Parathyroid adenoma (tissue), 2 donors: ENCODE results near the gene POLR2I.

Source experiments
- H2AFZ ChIP-seq: fragments of 300-600 bp; sonication (generic); one replicate; pipeline ENCODE4 v1.7.0; 2017; ENCODE audit warnings: antibody characterized with exemption, mild to moderate bottlenecking
- H3K27ac ChIP-seq: fragments of 300-600 bp; sonication (generic); one replicate; pipeline ENCODE4 v1.7.0; 2017
- H3K27me3 ChIP-seq: fragments of 300-600 bp; sonication (generic); one replicate; pipeline ENCODE4 v1.7.0; 2017; ENCODE audit warnings: low read length; ENCODE audit not compliant: control insufficient read depth, insufficient read depth
- H3K36me3 ChIP-seq: fragments of 300-600 bp; sonication (generic); one replicate; pipeline ENCODE4 v1.7.0; 2017; ENCODE audit warnings: low read length; ENCODE audit not compliant: control insufficient read depth, insufficient read depth
- H3K4me1 ChIP-seq: fragments of 300-600 bp; sonication (generic); one replicate; pipeline ENCODE4 v1.7.0; 2017; ENCODE audit warnings: control low read depth
- H3K4me2 ChIP-seq: fragments of 300-600 bp; sonication (generic); one replicate; pipeline ENCODE4 v1.7.0; 2017; ENCODE audit warnings: low read length
- H3K4me3 ChIP-seq: fragments of 300-600 bp; sonication (generic); one replicate; pipeline ENCODE4 v1.7.0; 2017; ENCODE audit warnings: low read depth, low read length
- H3K79me2 ChIP-seq: fragments of 300-600 bp; sonication (generic); one replicate; pipeline ENCODE4 v1.7.0; 2017; ENCODE audit warnings: control low read depth
- H3K9ac ChIP-seq: fragments of 300-600 bp; sonication (generic); one replicate; pipeline ENCODE4 v1.7.0; 2017; ENCODE audit warnings: mild to moderate bottlenecking
- H3K9me3 ChIP-seq: fragments of 300-600 bp; sonication (generic); one replicate; pipeline ENCODE4 v1.7.0; 2017; ENCODE audit warnings: low read length; ENCODE audit not compliant: control insufficient read depth
- CTCF ChIP-seq: fragments of 300-600 bp; sonication (generic); IDR thresholded peaks from one replicate; pipeline ENCODE4 v1.7.0; 2017; ENCODE audit warnings: antibody characterized with exemption, mild to moderate bottlenecking
- donor health status: primary hyperparathyroidism.

The POLR2I gene

GRCh38 chr19:36121486-36122124, 6.9 kb upstream of the POLR2I start:
- Histone ChIP-seq H3K27me3 (no peaks in the 10 kb centered on the region), H3K9me3 (no peaks in the 10 kb centered on the region), H3K27ac (no peak overlapping the region), H3K9ac (no peak overlapping the region), H3K4me1 (no peaks in the 10 kb centered on the region), H3K4me2 (no peak overlapping the region), H3K79me2 (no peaks in the 10 kb centered on the region), H3K36me3 (no peaks in the 10 kb centered on the region), H2AFZ (no peak overlapping the region), H3K4me3 (no peak overlapping the region)
- no peak for TF ChIP-seq CTCF

- H3K79me2 ChIP-seq, result peaks cover 4% of the 10 kb centered on the region
- no peaks in the 10 kb centered on the region for H3K9me3 ChIP-seq
- peaks cover 3% of the 10 kb centered on the region for H3K4me1 ChIP-seq
- no peak overlapping the region for H2AFZ ChIP-seq
- no peaks in the 10 kb centered on the region for H3K36me3 ChIP-seq
- H3K9ac ChIP-seq, result no peak overlapping the region
- no peak overlapping the region for H3K4me3 ChIP-seq
- no peak for TF ChIP-seq CTCF
- H3K27me3 ChIP-seq, result no peaks in the 10 kb centered on the region
- no peak overlapping the region for H3K27ac ChIP-seq
- H3K4me2 ChIP-seq, result no peak overlapping the region
Observed at GRCh38 chr19:36120984-36121358, 6.3 kb upstream of the POLR2I start.

- no peak for TF ChIP-seq CTCF
- Histone ChIP-seq H3K27ac (no peak overlapping the region), H3K9ac (no peak overlapping the region)
Observed at GRCh38 chr19:36120092-36120983, 5.7 kb upstream of the POLR2I start.

GRCh38 chr19:36116344-36116637, 1.6 kb upstream of the POLR2I start:
- H3K79me2 ChIP-seq, result peaks cover 4% of the 10 kb centered on the region
- peaks cover 5% of the 10 kb centered on the region for H3K4me1 ChIP-seq
- H3K9me3 ChIP-seq, result no peaks in the 10 kb centered on the region
- no peak overlapping the region for H3K9ac ChIP-seq
- peak overlapping the region; percentile 91 for H3K27ac ChIP-seq
- H3K36me3 ChIP-seq, result no peaks in the 10 kb centered on the region
- no peaks in the 10 kb centered on the region for H3K27me3 ChIP-seq
- TF ChIP-seq CTCF, result no peak
- H2AFZ ChIP-seq, result no peak overlapping the region
- no peak overlapping the region for H3K4me3 ChIP-seq
- H3K4me2 ChIP-seq, result peak overlapping the region; percentile 83

More at GRCh38 chr19:36120092-36120983, 5.7 kb upstream of the POLR2I start:
- H3K79me2 ChIP-seq, result peaks cover 4% of the 10 kb centered on the region
- no peak overlapping the region for H3K4me2 ChIP-seq
- H3K4me3 ChIP-seq, result no peak overlapping the region
- H2AFZ ChIP-seq, result no peak overlapping the region
- peaks cover 3% of the 10 kb centered on the region for H3K4me1 ChIP-seq
- no peaks in the 10 kb centered on the region for H3K9me3 ChIP-seq
- no peaks in the 10 kb centered on the region for H3K36me3 ChIP-seq
- no peaks in the 10 kb centered on the region for H3K27me3 ChIP-seq
